ENCODE measurements around the gene DCAF11.

GRCh38 chr14:24075485-24076301 lies 38.9 kb upstream of the DCAF11 start:
- TF ChIP-seq POLR2A (IDR thresholded peaks at IDR 0.05; ENCODE audit: low read length) (no peak), GATA1 (IDR thresholded peaks at IDR 0.05; ENCODE audit: low read depth, low read length) (no peak)

Data from erythroblast (primary cell).